ENCODE data around the gene METTL25. TPM values are rescaled to one million over a fixed set of nuclear protein-coding genes. Genes with fewer than 3 reads are reported as not detected.

The METTL25 gene
- total and polyA plus RNA-seq, 12 donors = 4.0 to 28.8 (median 18.5) TPM

DNA sequence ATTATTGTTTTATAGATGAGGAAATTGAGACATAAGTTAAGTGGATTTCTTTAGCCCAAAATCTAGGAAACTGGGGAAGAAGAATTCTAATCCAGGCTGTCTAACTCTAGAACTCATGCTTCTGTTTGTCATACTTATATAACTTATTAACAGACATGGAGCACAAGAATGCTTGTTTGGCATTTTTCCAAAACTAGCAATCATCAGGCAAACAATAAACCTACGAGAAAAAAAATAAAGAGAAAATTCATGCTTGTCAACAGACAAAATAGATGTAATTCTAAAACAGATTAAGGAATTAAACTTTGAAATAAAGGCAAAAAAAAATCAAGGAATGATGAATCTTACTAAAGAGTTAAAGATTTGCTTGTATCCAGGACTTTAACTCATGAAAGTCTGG, 103.1 kb downstream of the METTL25 start:
- Histone ChIP-seq H3K36me3 (replicated peaks in 1 of 2) (no peaks in the 10 kb centered on the region), H3K4me3 (no peak overlapping the region), H3K27me3 (no peaks in the 10 kb centered on the region), H3K27ac (no peak overlapping the region), H3K9me3 (replicated peaks in 1 of 3) (no peaks in the 10 kb centered on the region), H3K4me1 (replicated peaks in 1 of 2) (no peaks in the 10 kb centered on the region)
- no peak for TF ChIP-seq POLR2A (IDR thresholded peaks at IDR 0.05)
- TF ChIP-seq, protein P1, sequence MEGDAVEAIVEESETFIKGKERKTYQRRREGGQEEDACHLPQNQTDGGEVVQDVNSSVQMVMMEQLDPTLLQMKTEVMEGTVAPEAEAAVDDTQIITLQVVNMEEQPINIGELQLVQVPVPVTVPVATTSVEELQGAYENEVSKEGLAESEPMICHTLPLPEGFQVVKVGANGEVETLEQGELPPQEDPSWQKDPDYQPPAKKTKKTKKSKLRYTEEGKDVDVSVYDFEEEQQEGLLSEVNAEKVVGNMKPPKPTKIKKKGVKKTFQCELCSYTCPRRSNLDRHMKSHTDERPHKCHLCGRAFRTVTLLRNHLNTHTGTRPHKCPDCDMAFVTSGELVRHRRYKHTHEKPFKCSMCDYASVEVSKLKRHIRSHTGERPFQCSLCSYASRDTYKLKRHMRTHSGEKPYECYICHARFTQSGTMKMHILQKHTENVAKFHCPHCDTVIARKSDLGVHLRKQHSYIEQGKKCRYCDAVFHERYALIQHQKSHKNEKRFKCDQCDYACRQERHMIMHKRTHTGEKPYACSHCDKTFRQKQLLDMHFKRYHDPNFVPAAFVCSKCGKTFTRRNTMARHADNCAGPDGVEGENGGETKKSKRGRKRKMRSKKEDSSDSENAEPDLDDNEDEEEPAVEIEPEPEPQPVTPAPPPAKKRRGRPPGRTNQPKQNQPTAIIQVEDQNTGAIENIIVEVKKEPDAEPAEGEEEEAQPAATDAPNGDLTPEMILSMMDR (IDR thresholded peaks at IDR 0.05) = no peak
- 47 to 69% (median 49%) methylated on average over 1 of the region's 1 CpG for WGBS, 4 donors
- intact Hi-C loops (cut with DNase I) = no loop called here
- no peak for DNase-seq

DNA sequence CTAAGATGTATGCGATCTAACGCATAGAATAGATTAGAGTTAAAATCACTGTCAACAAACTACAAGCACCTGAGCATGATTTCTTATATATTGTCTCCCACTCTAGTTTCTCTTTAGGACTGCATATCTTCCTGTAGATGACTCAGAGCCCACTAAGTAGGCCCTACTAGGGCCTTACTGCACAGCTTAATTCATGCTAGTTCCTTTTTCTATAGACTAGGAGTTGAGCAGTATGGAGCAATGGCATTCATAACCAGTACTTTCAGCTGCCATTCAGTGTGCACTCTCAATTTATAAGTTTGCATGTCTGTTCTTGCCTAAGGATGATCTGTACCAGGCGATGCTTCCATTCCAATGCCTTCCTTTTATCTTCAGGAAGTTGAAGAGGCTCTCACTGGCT, 103.5 kb downstream of the METTL25 start:
- H3K27me3 ChIP-seq = no peaks in the 10 kb centered on the region
- H3K4me3 ChIP-seq = no peak overlapping the region
- DNase-seq = no peak
- no peaks in the 10 kb centered on the region for H3K9me3 ChIP-seq (replicated peaks in 1 of 3)
- H3K27ac ChIP-seq = no peak overlapping the region
- no peaks in the 10 kb centered on the region for H3K4me1 ChIP-seq (replicated peaks in 1 of 2)
- H3K36me3 ChIP-seq (replicated peaks in 1 of 2) = no peaks in the 10 kb centered on the region
- intact Hi-C loops (cut with DNase I) = no loop called here
- 61 to 84% (median 64%) methylated on average over 3 of the region's 3 CpGs for WGBS, 4 donors
- TF ChIP-seq, protein P1 (IDR thresholded peaks at IDR 0.05) = no peak
- TF ChIP-seq POLR2A (IDR thresholded peaks at IDR 0.05) = no peak

DNA sequence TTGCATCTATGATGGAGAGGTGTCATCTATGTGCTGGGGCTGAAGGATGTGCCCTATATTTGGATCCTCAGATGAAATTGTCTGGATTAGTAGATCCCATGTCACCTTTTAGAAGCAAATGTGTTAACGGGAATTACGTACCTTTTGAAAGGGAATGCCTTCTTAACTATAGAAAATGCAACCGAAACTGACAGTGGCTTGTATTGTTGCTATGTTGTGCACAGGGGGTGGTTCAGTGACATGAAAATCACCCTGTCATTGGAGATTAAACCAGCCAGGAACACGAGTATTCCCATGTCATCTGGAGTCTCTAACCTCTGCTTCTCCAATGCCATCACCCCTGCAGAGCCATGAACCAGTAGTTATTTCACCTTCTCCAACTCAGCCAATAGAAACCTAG, 110.2 kb downstream of the METTL25 start:
- TF ChIP-seq, protein P1 (IDR thresholded peaks at IDR 0.05) = no peak
- TF ChIP-seq POLR2A (IDR thresholded peaks at IDR 0.05) = no peak
- no peaks in the 10 kb centered on the region for H3K27me3 ChIP-seq
- whole genome bisulfite sequencing, 4 donors = 89 to 97% (median 95%) methylated on average over 4 of the region's 4 CpGs
- H3K9me3 ChIP-seq (replicated peaks in 1 of 3) = no peaks in the 10 kb centered on the region
- no peak overlapping the region for H3K27ac ChIP-seq
- no peaks in the 10 kb centered on the region for H3K4me1 ChIP-seq (replicated peaks in 1 of 2)
- no peaks in the 10 kb centered on the region for H3K36me3 ChIP-seq (replicated peaks in 1 of 2)
- no peak for DNase-seq
- H3K4me3 ChIP-seq = no peak overlapping the region
- intact Hi-C loops (cut with DNase I) = no loop called here

DNA sequence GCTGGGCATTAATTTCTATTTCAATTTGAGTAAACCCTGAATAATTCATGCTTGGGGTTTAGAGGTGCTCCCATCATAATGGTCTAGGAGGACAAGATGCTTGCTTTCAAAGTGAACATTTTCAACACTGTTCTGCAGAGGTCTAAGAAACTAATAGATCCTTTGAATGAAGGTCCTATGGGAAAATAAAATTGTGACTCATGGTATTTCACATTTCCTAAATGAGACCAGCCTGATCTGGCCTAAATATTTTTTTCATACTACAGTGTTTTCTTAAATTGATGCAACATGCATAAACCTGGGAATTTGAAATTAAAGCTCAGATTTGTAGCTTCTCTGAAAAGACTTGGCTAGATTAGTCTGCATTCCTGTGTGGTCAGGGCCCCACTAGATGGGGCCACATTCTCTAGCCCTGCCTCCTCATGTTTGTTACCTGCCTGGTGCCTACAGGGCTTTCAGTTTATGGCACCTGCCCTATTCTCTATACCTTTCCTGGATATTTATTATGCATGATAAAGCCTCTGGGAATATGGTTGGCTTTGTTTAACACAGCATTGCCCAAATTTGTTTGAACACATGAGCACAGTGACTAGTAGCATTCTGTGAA, 112.7 kb downstream of the METTL25 start:
- H3K9me3 ChIP-seq (replicated peaks in 1 of 3) = no peaks in the 10 kb centered on the region
- no peak for TF ChIP-seq POLR2A (IDR thresholded peaks at IDR 0.05)
- TF ChIP-seq, protein P1 (IDR thresholded peaks at IDR 0.05) = no peak
- H3K27ac ChIP-seq = no peak overlapping the region
- intact Hi-C loops (cut with DNase I) = no loop called here
- no peaks in the 10 kb centered on the region for H3K36me3 ChIP-seq (replicated peaks in 1 of 2)
- no peaks in the 10 kb centered on the region for H3K4me1 ChIP-seq (replicated peaks in 1 of 2)
- H3K27me3 ChIP-seq = no peaks in the 10 kb centered on the region
- H3K4me3 ChIP-seq = no peak overlapping the region
- no peak for DNase-seq

All from adrenal gland (tissue), 12 donors.